Upper lobe of right lung (tissue), 1 donor: ENCODE data around the gene PTPDC1. TPM values are rescaled to one million over a fixed set of nuclear protein-coding genes. Genes with fewer than 3 reads are reported as not detected.

Experiments
- ATAC-seq: fragments of 200-7000 bp; cut with Tn5 transposase; one replicate; pipeline ENCODE4 v1.9.1; 2020; ENCODE audit warnings: mild to moderate bottlenecking, moderate library complexity
- DNase-seq: peaks from one replicate; pipeline ENCODE4 v3.0.0-alpha.2; 2020
- H3K27ac ChIP-seq: fragments of 200-600 bp; one replicate; pipeline ENCODE4 v1.8.0; 2022
- H3K27me3 ChIP-seq: fragments of 200-600 bp; one replicate; pipeline ENCODE4 v1.8.0; 2022; ENCODE audit warnings: mild to moderate bottlenecking
- H3K36me3 ChIP-seq: fragments of 200-600 bp; one replicate; pipeline ENCODE4 v1.8.0; 2022
- H3K4me1 ChIP-seq: fragments of 200-600 bp; one replicate; pipeline ENCODE4 v1.8.0; 2022
- H3K4me3 ChIP-seq: fragments of 200-600 bp; one replicate; pipeline ENCODE4 v1.8.0; 2022; ENCODE audit warnings: mild to moderate bottlenecking
- H3K9me3 ChIP-seq: fragments of 200-600 bp; one replicate; pipeline ENCODE4 v1.8.0; 2022
- intact Hi-C: fragments of 100-400 bp; cut with DNase I; formaldehyde crosslinking; loops from one replicate; pipeline ENCODE4 v1.11.0; 2022
- total RNA-seq: library from RNA; stranded (reverse); fragmentation: NEBNext Ultra II Directional; extraction: Animal tissue kit (Norgen Biotek cat#: 25700); gene quantifications from one replicate; pipeline ENCODE4 v1.2.1, GENCODE V29; 2021
- TF ChIP-seq, protein P1 (sequence below): fragments of 200-600 bp; IDR thresholded peaks from one replicate; pipeline ENCODE4 v1.8.0; 2022; ENCODE audit warnings: antibody characterized with exemption
- donor health status: DM: no; HTN: yes; CAD: no; lungs with severe emphysema.

The PTPDC1 gene
- total RNA-seq, 1 donor from 2014 or later = 10.0 TPM

DNA sequence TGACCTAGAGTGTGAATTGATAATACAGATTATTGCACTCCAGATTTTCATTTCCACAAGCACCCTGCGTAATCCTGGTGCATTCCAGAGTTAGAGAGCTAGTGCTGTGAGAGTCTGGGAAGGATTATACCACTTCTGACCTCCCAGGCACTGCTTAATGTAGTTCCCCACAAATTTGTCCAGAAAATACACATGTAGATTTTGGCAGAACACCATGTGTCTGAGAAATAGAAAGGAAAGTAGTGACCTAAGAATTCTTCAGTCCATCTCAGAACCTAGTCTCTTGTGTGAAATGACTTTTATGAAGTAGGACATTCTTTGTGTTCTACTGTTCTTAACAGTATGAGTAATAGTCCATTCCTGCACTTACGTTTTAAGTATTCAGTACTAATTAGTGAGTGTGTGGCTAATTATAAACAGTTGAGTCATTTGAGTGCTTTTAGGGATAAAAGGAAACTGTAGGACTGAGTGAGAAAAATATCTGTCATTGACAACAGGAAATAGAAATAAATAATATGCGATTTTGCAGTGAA is 27.8 kb upstream of the PTPDC1 start:
- H3K4me1 ChIP-seq = peaks cover 5% of the 10 kb centered on the region
- ATAC-seq = peak; percentile 84
- no peaks in the 10 kb centered on the region for H3K36me3 ChIP-seq
- H3K9me3 ChIP-seq = no peaks in the 10 kb centered on the region
- peak overlapping the region; percentile 31 for H3K27ac ChIP-seq
- TF ChIP-seq, protein P1, sequence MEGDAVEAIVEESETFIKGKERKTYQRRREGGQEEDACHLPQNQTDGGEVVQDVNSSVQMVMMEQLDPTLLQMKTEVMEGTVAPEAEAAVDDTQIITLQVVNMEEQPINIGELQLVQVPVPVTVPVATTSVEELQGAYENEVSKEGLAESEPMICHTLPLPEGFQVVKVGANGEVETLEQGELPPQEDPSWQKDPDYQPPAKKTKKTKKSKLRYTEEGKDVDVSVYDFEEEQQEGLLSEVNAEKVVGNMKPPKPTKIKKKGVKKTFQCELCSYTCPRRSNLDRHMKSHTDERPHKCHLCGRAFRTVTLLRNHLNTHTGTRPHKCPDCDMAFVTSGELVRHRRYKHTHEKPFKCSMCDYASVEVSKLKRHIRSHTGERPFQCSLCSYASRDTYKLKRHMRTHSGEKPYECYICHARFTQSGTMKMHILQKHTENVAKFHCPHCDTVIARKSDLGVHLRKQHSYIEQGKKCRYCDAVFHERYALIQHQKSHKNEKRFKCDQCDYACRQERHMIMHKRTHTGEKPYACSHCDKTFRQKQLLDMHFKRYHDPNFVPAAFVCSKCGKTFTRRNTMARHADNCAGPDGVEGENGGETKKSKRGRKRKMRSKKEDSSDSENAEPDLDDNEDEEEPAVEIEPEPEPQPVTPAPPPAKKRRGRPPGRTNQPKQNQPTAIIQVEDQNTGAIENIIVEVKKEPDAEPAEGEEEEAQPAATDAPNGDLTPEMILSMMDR = no peak
- DNase-seq = no peak
- H3K27me3 ChIP-seq = no peaks in the 10 kb centered on the region
- no peak overlapping the region for H3K4me3 ChIP-seq
- intact Hi-C loops = no loop called here

DNA sequence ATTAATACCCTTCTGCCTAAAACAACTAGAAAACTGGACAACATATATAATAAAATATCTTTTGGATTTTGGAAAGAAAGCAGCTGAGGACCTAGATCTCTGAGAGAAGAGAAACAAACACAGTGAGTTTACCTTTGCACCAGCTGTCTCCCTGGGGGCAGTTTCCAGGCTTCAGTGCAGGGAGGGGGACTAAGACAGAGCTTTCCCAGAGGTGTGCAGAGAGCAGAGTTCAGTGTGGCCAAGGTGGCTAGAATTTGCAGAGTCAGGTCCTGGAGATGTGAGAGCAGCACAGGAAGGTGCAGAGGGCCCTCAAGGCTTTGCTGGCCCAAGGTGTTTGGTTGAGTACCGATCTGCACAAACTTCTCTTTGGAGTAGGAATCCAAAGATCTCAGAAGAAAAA is 26.3 kb upstream of the PTPDC1 start:
- H3K27me3 ChIP-seq = no peaks in the 10 kb centered on the region
- H3K36me3 ChIP-seq = no peaks in the 10 kb centered on the region
- H3K27ac ChIP-seq = no peak overlapping the region
- DNase-seq (no peak), ATAC-seq (no peak)
- intact Hi-C loops = no loop called here
- H3K9me3 ChIP-seq = no peaks in the 10 kb centered on the region
- H3K4me3 ChIP-seq = no peak overlapping the region
- TF ChIP-seq, protein P1 = no peak
- H3K4me1 ChIP-seq = peaks cover 5% of the 10 kb centered on the region

DNA sequence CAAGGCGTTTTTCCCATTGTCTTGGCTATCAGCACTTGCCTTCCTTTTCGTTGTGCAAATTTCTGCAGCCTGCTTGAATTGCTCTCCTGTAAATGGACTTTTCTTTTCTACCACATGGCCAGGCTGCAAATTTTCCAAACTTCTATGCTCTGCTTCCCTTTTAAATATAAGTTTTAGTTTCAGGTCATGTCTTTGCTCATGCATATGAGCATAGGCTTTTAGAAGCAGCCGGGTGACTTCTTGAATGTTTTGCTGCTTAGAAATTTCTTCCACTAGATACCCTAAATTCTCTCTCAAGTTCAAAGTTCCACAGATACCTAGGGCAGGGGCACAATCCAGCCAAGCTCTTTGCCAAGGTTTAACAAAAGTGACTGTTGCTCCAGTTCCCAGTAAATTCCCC is 22.4 kb upstream of the PTPDC1 start:
- intact Hi-C loops = no loop called here
- TF ChIP-seq, protein P1 = no peak
- DNase-seq = no peak
- H3K36me3 ChIP-seq = no peaks in the 10 kb centered on the region
- H3K4me1 ChIP-seq = peaks cover 8% of the 10 kb centered on the region
- H3K27me3 ChIP-seq = no peaks in the 10 kb centered on the region
- no peak overlapping the region for H3K4me3 ChIP-seq
- ATAC-seq = no peak
- no peaks in the 10 kb centered on the region for H3K9me3 ChIP-seq
- H3K27ac ChIP-seq = no peak overlapping the region

DNA sequence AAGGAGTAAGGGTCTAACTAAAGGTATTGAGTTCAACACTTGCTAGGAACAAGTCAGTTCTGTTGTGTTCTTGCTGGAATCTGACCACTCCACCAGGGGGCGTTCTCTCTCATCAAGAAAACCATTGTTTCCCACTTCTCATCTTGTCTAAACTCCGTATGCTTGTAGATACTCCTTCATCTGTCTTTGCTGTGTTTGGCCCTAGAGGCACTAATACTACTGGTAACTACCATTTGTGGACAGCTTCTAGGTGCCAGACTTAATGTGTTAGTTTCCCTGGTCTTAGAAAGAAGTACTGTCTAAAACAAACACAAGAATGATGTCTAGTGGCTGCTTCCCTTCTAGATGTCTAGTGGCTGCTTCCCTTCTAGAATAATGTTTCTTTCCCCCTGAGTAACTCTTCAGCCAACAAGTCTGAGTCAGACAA is 18.7 kb upstream of the PTPDC1 start:
- DNase-seq (peak; percentile 71), ATAC-seq (peak; percentile 95)
- Histone ChIP-seq H3K27me3 (no peaks in the 10 kb centered on the region), H3K27ac (no peak overlapping the region), H3K4me3 (no peak overlapping the region), H3K4me1 (peaks cover 5% of the 10 kb centered on the region), H3K9me3 (no peaks in the 10 kb centered on the region), H3K36me3 (no peaks in the 10 kb centered on the region)
- TF ChIP-seq, protein P1 = peak; percentile 90
- intact Hi-C loops = loop anchor here (5.0 kb wide), 1 partner anchor 147 kb away; no protein-coding TSS in a partner anchor

DNA sequence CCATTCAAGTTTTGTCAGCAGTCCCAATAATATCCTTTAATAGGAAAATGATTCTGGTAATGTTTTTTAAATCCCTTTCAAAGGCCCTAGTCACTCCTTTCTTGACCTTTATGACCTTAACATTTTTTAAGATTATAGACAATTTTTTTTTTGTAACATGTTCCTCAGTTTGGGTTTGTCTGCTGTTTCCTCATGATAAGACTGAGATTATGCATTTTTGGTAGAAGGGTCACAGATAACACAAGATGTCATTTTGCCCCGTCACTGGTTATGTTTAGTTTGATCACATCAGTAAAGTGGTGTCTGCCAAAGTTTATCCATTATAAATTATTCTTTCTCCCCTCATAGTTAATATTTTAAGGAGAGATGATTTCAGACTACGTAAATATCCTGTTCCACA is 16.0 kb upstream of the PTPDC1 start:
- no peak overlapping the region for H3K4me3 ChIP-seq
- TF ChIP-seq, protein P1 = no peak
- peaks cover 5% of the 10 kb centered on the region for H3K4me1 ChIP-seq
- intact Hi-C loops = loop anchor here (5.0 kb wide), 1 partner anchor 144 kb away; no protein-coding TSS in a partner anchor
- H3K27me3 ChIP-seq = no peaks in the 10 kb centered on the region
- H3K9me3 ChIP-seq = no peaks in the 10 kb centered on the region
- no peaks in the 10 kb centered on the region for H3K36me3 ChIP-seq
- no peak overlapping the region for H3K27ac ChIP-seq
- DNase-seq (no peak), ATAC-seq (no peak)

DNA sequence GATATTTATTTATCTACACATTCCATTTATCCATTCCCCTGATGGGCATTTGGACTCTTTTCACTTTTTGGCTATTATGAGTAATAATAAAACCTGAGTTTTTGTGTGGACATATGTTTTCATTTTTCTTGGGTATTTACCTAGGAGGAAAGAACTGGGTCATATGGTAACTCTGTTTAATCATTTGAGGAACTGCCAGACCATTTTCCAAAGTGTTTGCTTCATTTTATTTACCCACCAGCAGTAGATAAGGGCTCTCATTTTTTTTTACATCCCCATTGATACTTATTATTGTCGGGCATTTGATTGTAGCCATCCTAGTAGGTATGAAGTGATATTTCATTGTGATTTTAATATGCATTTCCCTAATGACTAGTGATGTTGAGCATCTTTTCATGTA is 7.7 kb upstream of the PTPDC1 start:
- no peak overlapping the region for H3K4me3 ChIP-seq
- intact Hi-C loops = no loop called here
- no peak overlapping the region for H3K27ac ChIP-seq
- H3K36me3 ChIP-seq = no peaks in the 10 kb centered on the region
- H3K9me3 ChIP-seq = no peaks in the 10 kb centered on the region
- no peak for ATAC-seq
- DNase-seq = no peak
- no peaks in the 10 kb centered on the region for H3K27me3 ChIP-seq
- TF ChIP-seq, protein P1 = no peak
- no peaks in the 10 kb centered on the region for H3K4me1 ChIP-seq
